Immature natural killer cell (primary cell): ENCODE data around the gene PTPRD. TPM values are rescaled to one million over a fixed set of nuclear protein-coding genes. Genes with fewer than 3 reads are reported as not detected.

ENCODE experiments used
- DNase-seq, 3 donors: peaks; one replicate each; pipeline ENCODE4 v3.0.0; 2022; ENCODE audit warnings: mixed read lengths in 1 of 3
- H3K27ac Mint-ChIP-seq, 6 donors: one replicate each; pipeline ENCODE4 v1.8.0; 2020; ENCODE audit warnings: mixed read lengths in 6 of 6, mild to moderate bottlenecking in 5 of 6, inconsistent platforms in 4 of 6, moderate library complexity in 3 of 6
- H3K27me3 Mint-ChIP-seq, 3 donors: one replicate each; pipeline ENCODE4 v1.8.0; 2020 to 2021; ENCODE audit warnings: low read depth in 3 of 3, mild to moderate bottlenecking in 3 of 3, mixed read lengths in 3 of 3, moderate library complexity in 3 of 3, inconsistent platforms in 1 of 3
- H3K36me3 Mint-ChIP-seq, 3 donors: one replicate each; pipeline ENCODE4 v1.8.0; 2020; ENCODE audit warnings: mixed read lengths in 3 of 3, inconsistent platforms in 2 of 3, mild to moderate bottlenecking in 2 of 3
- H3K4me1 Mint-ChIP-seq, 2 donors: one replicate each; pipeline ENCODE4 v1.8.0; 2020; ENCODE audit warnings: inconsistent platforms in 2 of 2, mild to moderate bottlenecking in 2 of 2, mixed read lengths in 2 of 2, moderate library complexity in 1 of 2
- H3K4me3 Mint-ChIP-seq, 5 donors: one replicate each; pipeline ENCODE4 v1.8.0; 2020; ENCODE audit warnings: mild to moderate bottlenecking in 5 of 5, mixed read lengths in 5 of 5, inconsistent platforms in 3 of 5, moderate library complexity in 3 of 5
- H3K9me3 Mint-ChIP-seq, 6 donors: one replicate each; pipeline ENCODE4 v1.8.0; 2020; ENCODE audit warnings: mild to moderate bottlenecking in 6 of 6, mixed read lengths in 6 of 6, inconsistent platforms in 4 of 6, moderate library complexity in 3 of 6
- polyA plus RNA-seq, 3 donors: library from polyadenylated mRNA; unstranded; fragments of 300-500 nt; fragmentation: Illumina TruSeq; gene quantifications; one replicate each; pipeline ENCODE4 v1.2.3, GENCODE V29; 2021

Gene PTPRD
- polyA plus RNA-seq, 3 donors from 2014 or later, result not detected

DNA sequence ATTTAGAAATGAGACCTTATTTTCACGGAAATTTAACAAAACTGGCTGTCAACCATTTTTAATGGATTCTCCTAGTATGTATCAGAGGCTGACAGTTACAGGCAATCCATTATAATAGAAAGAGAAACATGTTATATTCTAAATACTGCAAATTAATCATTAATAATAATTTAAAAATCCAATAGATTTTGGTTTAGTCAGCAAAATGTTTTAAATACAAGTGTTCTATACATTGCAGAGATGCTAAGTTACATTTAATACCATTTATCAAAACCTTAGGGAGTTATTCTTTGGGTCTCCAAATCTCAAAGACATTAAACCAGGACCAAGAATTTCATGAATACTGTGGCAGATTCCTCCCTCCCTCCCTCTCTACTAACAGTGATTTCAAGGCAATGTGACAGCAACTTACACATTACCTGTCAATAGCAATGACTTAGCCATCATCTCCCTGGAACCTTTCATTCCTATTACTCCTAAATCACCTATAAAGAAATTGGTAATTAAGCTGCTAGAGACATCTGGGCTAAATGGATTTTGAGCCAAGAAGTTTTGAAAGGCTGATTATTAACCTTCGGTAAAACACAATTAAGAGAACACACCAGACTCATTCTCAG, 2044.7 kb downstream of the PTPRD start:
- Mint-ChIP-seq H3K36me3 (no peaks in the 10 kb centered on the region), H3K4me3 (no peak overlapping the region), H3K4me1 (peaks cover 13 to 20% of the 10 kb centered on the region in 2 donors), H3K27me3 (peaks cover 0 to 2% (median 0%) of the 10 kb centered on the region in 3 donors), H3K27ac (no peak overlapping the region), H3K9me3 (peaks cover 0 to 8% (median 0%) of the 10 kb centered on the region in 6 donors)
- no peak for DNase-seq

DNA sequence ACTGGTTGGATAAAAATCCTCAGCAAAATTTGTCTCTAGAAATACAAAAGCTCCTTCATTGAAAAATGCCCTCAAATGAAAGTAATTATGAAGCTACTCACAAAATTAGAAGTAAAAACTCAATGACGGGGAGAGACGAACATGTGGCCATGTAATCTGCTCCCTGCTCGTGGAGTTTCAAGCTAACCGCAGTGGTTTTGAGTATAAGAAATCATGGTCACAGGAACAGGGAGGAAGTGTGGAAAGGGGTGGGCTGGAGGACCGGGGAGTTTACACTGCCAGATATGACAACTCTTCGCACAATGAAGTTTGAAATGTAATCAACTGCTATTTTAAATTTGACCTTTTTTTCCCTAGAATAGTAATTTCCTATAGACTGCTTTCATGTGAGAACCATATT, 2047.8 kb downstream of the PTPRD start:
- Mint-ChIP-seq H3K27ac (no peak overlapping the region), H3K4me3 (peak overlapping the region in 3 of 5 donors; percentile 6 to 42 (median 22)), H3K4me1 (peaks cover 13 to 20% of the 10 kb centered on the region in 2 donors), H3K9me3 (peaks cover 0 to 12% (median 0%) of the 10 kb centered on the region in 6 donors), H3K36me3 (no peaks in the 10 kb centered on the region), H3K27me3 (peaks cover 0 to 2% (median 0%) of the 10 kb centered on the region in 3 donors)
- DNase-seq, result no peak

DNA sequence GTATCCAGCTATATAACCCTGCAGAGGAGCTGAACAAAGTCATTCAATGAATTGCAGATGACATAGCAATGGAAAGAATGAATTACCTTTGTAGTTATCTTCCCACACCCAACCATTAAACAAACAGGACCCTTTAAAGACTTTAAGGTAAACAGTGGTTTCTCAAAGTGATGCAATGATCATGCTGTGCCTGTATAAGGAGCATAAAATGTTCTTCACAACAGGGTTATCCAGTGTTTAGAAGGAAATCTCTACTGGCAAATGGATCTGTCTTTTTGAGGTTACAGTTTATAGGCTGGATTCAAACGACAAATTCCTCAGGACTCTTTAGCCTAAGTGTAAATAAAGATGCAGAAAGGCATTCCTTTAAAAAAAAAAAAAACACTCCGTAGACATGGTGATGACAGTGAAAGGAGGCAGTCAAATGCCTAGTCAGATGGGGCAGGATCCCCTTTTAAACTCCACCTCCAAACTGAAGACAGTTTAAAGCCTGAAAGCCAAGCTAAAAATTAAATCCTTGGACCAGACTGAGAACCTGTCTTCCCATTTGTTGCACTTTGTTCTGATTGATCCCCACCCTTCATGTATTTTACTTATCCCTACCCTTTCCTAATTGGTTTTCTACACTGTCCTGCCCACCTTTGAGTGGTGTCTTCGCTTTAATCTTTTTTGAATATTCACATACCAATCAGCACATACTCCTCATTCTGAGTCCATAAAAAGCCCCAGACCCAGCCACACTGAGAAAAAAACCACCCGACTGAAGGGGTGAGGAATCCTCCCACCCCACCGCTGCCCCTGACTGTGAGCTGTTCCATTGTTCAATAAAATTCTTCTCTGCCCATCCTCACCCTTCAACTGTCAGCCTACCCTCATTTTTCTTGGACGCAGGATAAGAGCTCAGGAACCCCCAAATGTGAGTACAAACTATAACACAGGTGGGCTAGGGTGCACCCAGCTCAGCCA, 2052.0 kb downstream of the PTPRD start:
- H3K4me3 Mint-ChIP-seq, result no peak overlapping the region
- no peaks in the 10 kb centered on the region for H3K36me3 Mint-ChIP-seq
- peaks cover 0 to 2% (median 0%) of the 10 kb centered on the region in 3 donors for H3K27me3 Mint-ChIP-seq
- peaks cover 0 to 4% (median 0%) of the 10 kb centered on the region in 6 donors for H3K9me3 Mint-ChIP-seq
- no peak for DNase-seq
- no peak overlapping the region for H3K27ac Mint-ChIP-seq
- H3K4me1 Mint-ChIP-seq, result peaks cover 9 to 15% of the 10 kb centered on the region in 2 donors

- no peak for DNase-seq
These were observed 2054.6 kb downstream of the PTPRD start for GRCh38 chr9:8558176-8558575.

DNA sequence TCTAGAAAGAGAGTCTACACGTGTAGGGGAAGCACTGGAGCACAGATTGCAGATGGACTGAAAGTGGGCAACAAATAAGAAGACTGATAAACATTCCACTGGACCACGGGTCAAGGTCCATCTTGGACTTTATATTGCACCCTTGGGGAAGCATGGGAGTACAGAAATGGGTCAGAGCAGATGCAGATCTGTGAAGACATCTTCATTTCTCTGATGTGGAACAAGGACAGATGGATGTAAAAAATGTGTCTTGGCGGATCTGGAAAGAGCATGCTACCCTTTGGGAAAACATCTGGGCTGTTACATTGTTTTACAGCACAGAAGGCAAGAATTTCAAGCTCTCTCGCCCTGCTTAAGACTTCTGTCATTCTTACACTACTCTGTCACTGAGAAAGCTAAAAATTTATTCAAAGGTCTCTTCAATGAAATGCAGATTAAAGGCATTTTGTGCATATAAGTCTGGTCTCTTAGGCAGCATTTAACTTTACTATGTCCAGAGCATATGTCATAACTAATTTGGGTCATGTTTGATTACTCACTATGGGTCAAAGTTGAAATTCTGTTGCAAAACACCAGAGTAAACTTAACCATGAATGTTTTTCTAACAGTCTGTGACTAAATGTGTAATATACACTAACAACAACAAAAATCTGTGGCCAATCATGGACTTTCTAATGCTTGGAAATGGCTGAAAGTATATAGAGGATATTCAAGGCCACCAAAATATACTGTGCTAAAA, 2056.9 kb downstream of the PTPRD start:
- Mint-ChIP-seq H3K27ac (no peak overlapping the region), H3K4me3 (no peak overlapping the region), H3K4me1 (no peaks in the 10 kb centered on the region), H3K36me3 (no peaks in the 10 kb centered on the region), H3K27me3 (peaks cover 0 to 9% (median 4%) of the 10 kb centered on the region in 3 donors), H3K9me3 (peaks cover 0 to 7% (median 0%) of the 10 kb centered on the region in 6 donors)
- no peak for DNase-seq

More at GRCh38 chr9:8558176-8558575, 2054.6 kb downstream of the PTPRD start:
- Mint-ChIP-seq H3K4me1 (no peaks in the 10 kb centered on the region), H3K4me3 (no peak overlapping the region), H3K27me3 (peaks cover 0 to 9% (median under 1%) of the 10 kb centered on the region in 3 donors), H3K27ac (no peak overlapping the region), H3K9me3 (peaks cover 0 to 5% (median 0%) of the 10 kb centered on the region in 6 donors), H3K36me3 (no peaks in the 10 kb centered on the region)

GRCh38 chr9:8553444-8553843, 2059.4 kb downstream of the PTPRD start:
- Mint-ChIP-seq H3K27me3 (peaks cover 0 to 9% (median 4%) of the 10 kb centered on the region in 3 donors), H3K9me3 (peaks cover 0 to 7% (median 0%) of the 10 kb centered on the region in 6 donors), H3K36me3 (no peaks in the 10 kb centered on the region), H3K27ac (no peak overlapping the region), H3K4me3 (no peak overlapping the region), H3K4me1 (no peaks in the 10 kb centered on the region)
- no peak for DNase-seq

DNA sequence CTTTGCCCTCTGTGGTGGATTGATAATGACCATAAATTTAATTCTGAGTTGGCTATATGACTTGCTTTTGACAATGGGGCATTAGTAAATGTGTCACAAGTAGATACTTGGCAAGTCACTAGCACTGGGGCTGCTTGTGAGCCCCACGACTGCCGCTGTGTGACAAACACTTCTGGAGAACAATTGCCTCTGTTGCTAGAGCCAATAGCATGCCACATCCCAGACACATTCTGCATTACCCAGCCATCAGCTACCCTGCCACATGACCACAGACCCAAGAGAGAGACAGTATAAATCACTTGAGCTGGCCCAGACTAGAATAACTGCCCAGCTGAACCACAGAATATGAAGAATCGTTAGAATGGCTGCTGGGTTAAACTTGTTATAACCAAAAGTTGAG, 2060.1 kb downstream of the PTPRD start:
- H3K9me3 Mint-ChIP-seq, result peaks cover 0 to 7% (median 0%) of the 10 kb centered on the region in 6 donors
- no peak overlapping the region for H3K27ac Mint-ChIP-seq
- no peaks in the 10 kb centered on the region for H3K36me3 Mint-ChIP-seq
- peaks cover 0 to 7% (median 4%) of the 10 kb centered on the region in 3 donors for H3K27me3 Mint-ChIP-seq
- no peak for DNase-seq
- H3K4me3 Mint-ChIP-seq, result no peak overlapping the region
- H3K4me1 Mint-ChIP-seq, result no peaks in the 10 kb centered on the region

DNA sequence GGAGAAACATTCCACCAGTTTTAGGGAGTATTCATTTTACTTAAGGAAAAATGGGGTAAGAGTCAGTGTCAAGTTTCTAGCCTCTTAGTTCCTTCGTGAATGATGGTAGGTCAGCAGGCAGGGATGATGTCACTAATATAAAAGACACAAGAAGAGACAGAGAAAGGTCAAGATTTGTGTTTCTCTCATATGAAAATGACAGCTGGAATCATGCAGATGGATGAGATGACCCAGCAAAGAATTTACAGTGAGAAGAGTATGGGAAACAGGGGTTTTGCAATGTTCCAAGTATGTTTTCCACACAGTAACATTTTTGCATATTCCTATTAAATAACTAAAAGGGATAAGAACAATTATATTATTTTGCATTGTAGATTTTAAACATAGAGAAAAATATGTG, 2063.6 kb downstream of the PTPRD start:
- H3K36me3 Mint-ChIP-seq, result no peaks in the 10 kb centered on the region
- DNase-seq, result no peak
- no peak overlapping the region for H3K27ac Mint-ChIP-seq

DNA sequence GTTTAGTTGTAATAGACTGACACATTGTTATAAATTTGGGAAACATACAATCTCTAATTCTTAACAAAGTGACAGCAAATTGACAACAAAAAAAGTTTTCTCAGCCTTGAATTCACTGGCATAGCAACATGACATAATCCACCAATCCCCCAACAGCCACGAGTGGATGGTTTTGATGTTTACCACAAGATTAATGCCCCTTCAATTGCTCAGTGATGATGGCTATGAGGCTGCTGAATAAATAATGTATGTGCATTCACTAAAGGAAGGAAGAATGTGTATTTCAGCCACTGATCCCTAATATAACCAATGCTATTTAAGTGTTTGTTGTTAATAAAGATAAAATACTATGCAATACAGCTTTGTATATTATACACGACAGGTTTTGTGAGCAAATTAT, 2069.6 kb downstream of the PTPRD start:
- H3K36me3 Mint-ChIP-seq, result no peaks in the 10 kb centered on the region
- H3K27ac Mint-ChIP-seq, result no peak overlapping the region
- H3K9me3 Mint-ChIP-seq, result peaks cover 0 to 6% (median 0%) of the 10 kb centered on the region in 6 donors

More for the DNA sequence above, 2063.6 kb downstream of the PTPRD start:
- Mint-ChIP-seq H3K4me3 (no peak overlapping the region), H3K27me3 (peaks cover 0 to 6% (median 2%) of the 10 kb centered on the region in 3 donors), H3K9me3 (peaks cover 0 to 9% (median 0%) of the 10 kb centered on the region in 6 donors), H3K4me1 (no peaks in the 10 kb centered on the region)

DNA sequence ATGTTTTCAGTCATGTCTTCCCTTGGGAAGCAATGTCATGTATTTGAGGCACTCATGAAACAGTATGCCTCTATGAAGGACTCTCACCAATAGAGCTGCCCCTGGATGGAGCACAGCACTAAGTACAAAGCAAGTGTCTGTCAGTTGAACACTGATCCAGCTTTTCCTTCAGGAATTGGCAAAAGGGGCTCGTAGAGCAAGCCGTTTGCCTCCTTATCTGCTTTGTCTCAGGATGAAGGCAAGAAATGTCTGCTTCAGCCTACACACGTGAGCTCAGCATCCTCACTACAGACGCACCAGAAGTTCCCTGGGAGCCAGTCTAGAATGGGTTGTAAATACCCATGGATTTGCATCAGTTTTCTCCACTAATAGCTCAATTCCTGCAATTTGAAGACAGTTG, 2070.3 kb downstream of the PTPRD start:
- Mint-ChIP-seq H3K36me3 (no peaks in the 10 kb centered on the region), H3K27ac (no peak overlapping the region), H3K4me3 (no peak overlapping the region), H3K4me1 (no peaks in the 10 kb centered on the region), H3K27me3 (peaks cover 0 to 8% (median 2%) of the 10 kb centered on the region in 3 donors), H3K9me3 (peaks cover 0 to 6% (median 0%) of the 10 kb centered on the region in 6 donors)
- DNase-seq, result no peak

More for the DNA sequence above, 2069.6 kb downstream of the PTPRD start:
- DNase-seq, result no peak
- Mint-ChIP-seq H3K4me3 (no peak overlapping the region), H3K4me1 (no peaks in the 10 kb centered on the region), H3K27me3 (peaks cover 0 to 8% (median 2%) of the 10 kb centered on the region in 3 donors)

GRCh38 chr9:8539681-8540197, 2073.1 kb downstream of the PTPRD start:
- H3K4me3 Mint-ChIP-seq, result no peak overlapping the region
- peaks cover 0 to 5% (median 0%) of the 10 kb centered on the region in 3 donors for H3K27me3 Mint-ChIP-seq
- H3K36me3 Mint-ChIP-seq, result no peaks in the 10 kb centered on the region
- H3K9me3 Mint-ChIP-seq, result peaks cover 0 to 4% (median 0%) of the 10 kb centered on the region in 6 donors
- no peak for DNase-seq
- no peak overlapping the region for H3K27ac Mint-ChIP-seq
- no peaks in the 10 kb centered on the region for H3K4me1 Mint-ChIP-seq

DNA sequence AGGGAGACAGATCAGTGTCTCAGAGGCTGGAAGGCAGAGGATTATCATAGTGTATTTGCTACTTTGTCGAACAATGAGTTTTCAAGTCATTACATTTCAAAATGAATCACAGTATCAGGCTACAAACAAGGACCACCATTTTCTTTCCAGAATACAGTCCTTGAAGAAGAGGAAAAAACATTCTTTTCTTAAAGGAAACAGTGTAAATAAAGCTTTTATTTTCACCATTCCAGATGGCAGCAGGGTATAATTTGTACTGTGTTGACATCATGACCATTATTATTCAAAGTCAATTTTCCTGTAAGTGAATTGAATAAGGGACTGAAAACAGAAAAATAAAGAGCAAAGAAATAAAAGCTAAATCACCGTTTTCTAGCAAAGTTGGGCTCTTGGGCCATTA, 2076.0 kb downstream of the PTPRD start:
- Mint-ChIP-seq H3K4me1 (no peaks in the 10 kb centered on the region), H3K36me3 (no peaks in the 10 kb centered on the region), H3K27ac (no peak overlapping the region), H3K4me3 (no peak overlapping the region), H3K9me3 (peaks cover 0 to 9% (median 0%) of the 10 kb centered on the region in 6 donors), H3K27me3 (peaks cover 0 to 5% (median 0%) of the 10 kb centered on the region in 3 donors)
- DNase-seq, result no peak

DNA sequence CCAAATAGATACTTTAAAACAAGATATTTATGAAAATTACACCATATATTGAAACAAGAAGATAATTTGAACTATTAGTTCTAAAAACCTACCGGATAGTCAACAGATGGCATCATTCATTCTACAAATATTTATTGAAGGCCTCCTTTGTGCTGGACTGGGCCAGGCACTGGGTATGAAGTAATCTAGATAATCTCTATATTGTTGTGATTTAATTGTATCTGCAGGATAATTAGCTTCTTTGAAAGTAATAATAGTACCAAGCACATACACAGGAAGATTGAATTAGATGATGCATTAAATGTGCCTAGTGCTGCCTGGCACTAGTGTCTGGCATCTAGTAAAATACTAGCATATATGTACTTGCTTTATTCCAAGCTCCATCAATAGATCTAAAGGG, 2078.0 kb downstream of the PTPRD start:
- H3K36me3 Mint-ChIP-seq, result no peaks in the 10 kb centered on the region
- no peak for DNase-seq
- H3K9me3 Mint-ChIP-seq, result peaks cover 0 to 5% (median 0%) of the 10 kb centered on the region in 6 donors
- peaks cover 0 to 3% (median 0%) of the 10 kb centered on the region in 3 donors for H3K27me3 Mint-ChIP-seq
- no peaks in the 10 kb centered on the region for H3K4me1 Mint-ChIP-seq
- H3K4me3 Mint-ChIP-seq, result no peak overlapping the region
- H3K27ac Mint-ChIP-seq, result no peak overlapping the region
